Measurements from ENCODE around the gene GOSR2.
"Not testable (repeated sequence)": the region's sequence is repeated elsewhere in the genome, so short reads cannot be mapped to it uniquely, and the experiment has no call there.

GOSR2 gene

GRCh38 chr17:46968224-46968834 lies 45.4 kb downstream of the GOSR2 start:
- no peak for DNase-seq

- no peak for DNase-seq
These were observed 45.9 kb downstream of the GOSR2 start for GRCh38 chr17:46968896-46969295.

- DNase-seq, result no peak
These were observed 48.8 kb downstream of the GOSR2 start for GRCh38 chr17:46971647-46972300.

- no peak for DNase-seq
These were observed 49.4 kb downstream of the GOSR2 start for GRCh38 chr17:46972346-46972745.

GRCh38 chr17:46974086-46974485 lies 51.1 kb downstream of the GOSR2 start:
- DNase-seq, result no peak

GRCh38 chr17:46975287-46975686 lies 52.3 kb downstream of the GOSR2 start:
- DNase-seq, result no peak

- no peak for DNase-seq
These were observed 53.8 kb downstream of the GOSR2 start for GRCh38 chr17:46976626-46977270.

- no peak for DNase-seq
These were observed 54.4 kb downstream of the GOSR2 start for GRCh38 chr17:46977348-46977747.

- no peak for DNase-seq
These were observed 55.0 kb downstream of the GOSR2 start for GRCh38 chr17:46977750-46978488.

GRCh38 chr17:46978489-46979146 lies 55.7 kb downstream of the GOSR2 start:
- DNase-seq, result no peak

- no peak for DNase-seq
These were observed 56.3 kb downstream of the GOSR2 start, which contains the start of gene RPRML for GRCh38 chr17:46979147-46979863. Gene RPRML (minus strand): TSS chr17:46979253. CDS start chr17:46979007, 246 bp downstream.

- DNase-seq, result no peak
These were observed 59.6 kb downstream of the GOSR2 start for GRCh38 chr17:46982577-46982976.

- DNase-seq, result no peak
These were observed 60.8 kb downstream of the GOSR2 start for GRCh38 chr17:46983782-46984181.

GRCh38 chr17:46984341-46984740 lies 61.4 kb downstream of the GOSR2 start:
- no peak for DNase-seq

- peak; percentile 45 for DNase-seq
These were observed 61.9 kb downstream of the GOSR2 start for GRCh38 chr17:46984892-46985291.

GRCh38 chr17:46986366-46986765 lies 63.4 kb downstream of the GOSR2 start:
- DNase-seq, result no peak

- not testable (repeated sequence) for DNase-seq
These were observed 65.0 kb downstream of the GOSR2 start for GRCh38 chr17:46987927-46988326.

- no peak for DNase-seq
These were observed 66.9 kb downstream of the GOSR2 start for GRCh38 chr17:46989637-46990431.

GRCh38 chr17:46991617-46992016 lies 68.7 kb downstream of the GOSR2 start:
- no peak for DNase-seq

Measured in NCI-H2029 treated with DMSO at 0.1 percent for 48 hours (cell line).